SK-N-SH (cell line): ENCODE data around the gene GPRC6A. TPM values are rescaled to one million over a fixed set of nuclear protein-coding genes. Genes with fewer than 3 reads are reported as not detected.

Experiments
- CTCF ChIA-PET: fragments of 300-600, 350-600 bp; formaldehyde crosslinking; extraction: SDS; loops from one replicate; lab custom pipeline; 2021; lab: Yijun Ruan, JAX
- POLR2A ChIA-PET: fragments of 350-600 bp; sonication (Branson Sonifier 250); formaldehyde crosslinking; extraction: SDS; loops from one replicate; lab custom pipeline; 2020; ENCODE audit warnings: antibody characterized with exemption, inconsistent platforms; lab: Yijun Ruan, JAX
- DNase-seq: peaks from one replicate; pipeline ENCODE4 v3.0.0; 2012
- H2AFZ ChIP-seq: fragments of 200-600 bp; sonication (generic); 2 replicates; pipeline ENCODE4 v1.8.1; 2016; ENCODE audit warnings: antibody characterized with exemption, mild to moderate bottlenecking, low read depth
- H3F3A ChIP-seq: fragments of 200-600 bp; sonication (generic); replicated peaks from 2 replicates; pipeline ENCODE3; 2016; ENCODE audit warnings: antibody characterized with exemption, mild to moderate bottlenecking; ENCODE audit not compliant: insufficient read depth
- H3K27ac ChIP-seq, 2 experiments: fragments of 200-500 bp in 1 of 2; fragments of 200-600 bp in 1 of 2; sonication (Bioruptor generic) in 1 of 2; sonication (generic), shearing (Covaris generic) in 1 of 2; 2 replicates each; pipeline versions ENCODE4 v1.5.1 to v1.6.1; 2014 to 2016; ENCODE audit warnings: low read depth in 2 of 2, inconsistent platforms in 1 of 2, low read length in 1 of 2, mild to moderate bottlenecking in 1 of 2, mixed read lengths in 1 of 2
- H3K27me3 ChIP-seq: fragments of 200-600 bp; sonication (generic), shearing (Covaris generic); 2 replicates; pipeline ENCODE4 v1.6.1; 2016; ENCODE audit warnings: mixed run types; ENCODE audit not compliant: insufficient read depth
- H3K36me3 ChIP-seq, 2 experiments: fragments of 200-500 bp in 1 of 2; fragments of 200-600 bp in 1 of 2; sonication (Bioruptor generic) in 1 of 2; sonication (generic) in 1 of 2; replicated peaks in 1 of 2; 2 replicates each; pipeline versions ENCODE3 to v1.5.1; 2014 to 2016; ENCODE audit warnings: low read length in 1 of 2, mild to moderate bottlenecking in 1 of 2; ENCODE audit not compliant: insufficient read depth in 2 of 2, control insufficient read depth in 1 of 2
- H3K4me1 ChIP-seq, 2 experiments: fragments of 200-500 bp in 1 of 2; fragments of 200-600 bp in 1 of 2; sonication (Bioruptor generic) in 1 of 2; sonication (generic), shearing (Covaris generic) in 1 of 2; 2 replicates each; pipeline versions ENCODE4 v1.5.1 to v1.6.1; 2014 to 2016; ENCODE audit warnings: low read depth in 1 of 2, low read length in 1 of 2, mixed run types in 1 of 2; ENCODE audit not compliant: insufficient read depth in 2 of 2, control insufficient read depth in 1 of 2
- H3K4me2 ChIP-seq: fragments of 200-600 bp; sonication (generic), shearing (Covaris generic); 2 replicates; pipeline ENCODE4 v1.6.1; 2017; ENCODE audit warnings: mixed run types
- H3K4me3 ChIP-seq, 2 experiments: fragments of 200-500 bp in 1 of 2; fragments of 200-600 bp in 1 of 2; sonication (Bioruptor generic) in 1 of 2; sonication (generic), shearing (Covaris generic) in 1 of 2; 2 replicates each; pipeline versions ENCODE4 v1.5.1 to v1.8.1; 2014 to 2016; ENCODE audit warnings: low read depth in 2 of 2, inconsistent platforms in 1 of 2, low read length in 1 of 2, mild to moderate bottlenecking in 1 of 2, mixed read lengths in 1 of 2, moderate library complexity in 1 of 2
- H3K79me2 ChIP-seq: fragments of 200-600 bp; sonication (generic); 2 replicates; pipeline ENCODE4 v1.8.1; 2017; ENCODE audit warnings: mild to moderate bottlenecking; ENCODE audit not compliant: insufficient read depth
- H3K9ac ChIP-seq: fragments of 200-600 bp; sonication (generic); 2 replicates; pipeline ENCODE4 v1.6.1; 2017; ENCODE audit warnings: mixed run types
- H3K9me2 ChIP-seq: fragments of 200-600 bp; sonication (generic); 2 replicates; pipeline ENCODE4 v1.6.1; 2017; ENCODE audit warnings: mixed run types
- H3K9me3 ChIP-seq: fragments of 200-600 bp; sonication (generic); 2 replicates; pipeline ENCODE4 v1.6.1; 2017; ENCODE audit warnings: mixed run types, mild to moderate bottlenecking, moderate library complexity
- H4K20me1 ChIP-seq: fragments of 200-600 bp; sonication (generic); 2 replicates; pipeline ENCODE4 v1.6.1; 2017; ENCODE audit warnings: mild to moderate bottlenecking, mixed run types; ENCODE audit not compliant: insufficient read depth
- REST ChIP-seq: IDR thresholded peaks from 2 replicates; pipeline ENCODE4 v1.6.1; 2012; ENCODE audit warnings: mild to moderate bottlenecking, low read depth, low read length, moderate library complexity
- RFX5 ChIP-seq: IDR thresholded peaks from 2 replicates; pipeline ENCODE4 v1.6.1; 2012; ENCODE audit warnings: mild to moderate bottlenecking, improper control_type of control experiment, low read length
- WGBS: methylation state at CpG from one replicate; pipeline ENCODE4 v1.1.6; 2017; ENCODE audit warnings: low lambda C conversion rate; 5-methylcytosine and 5-hydroxymethylcytosine counted together
- polyA plus RNA-seq, 3 experiments: library from polyadenylated mRNA; depleted of rRNA; stranded (reverse); fragments of >200 nt; gene quantifications; 2 replicates each; pipeline ENCODE4 v1.2.3, GENCODE V29; 2012
- TF ChIP-seq, protein P1 (sequence below): IDR thresholded peaks from 2 replicates; pipeline ENCODE4 v1.4.0; 2012; ENCODE audit warnings: low read depth, borderline replicate concordance

The GPRC6A gene
- polyA plus RNA-seq, 1 of the 3 experiments (the other 2 are of a cell fraction), result not detected

- POLR2A ChIA-PET, result no interaction called here
- H3K4me3 ChIP-seq, result peak within 1 kb of the TSS in 1 of 2 experiments; percentile 14; a peak in 1 of 4 replicates
- H2AFZ ChIP-seq, result peak within 1 kb of the TSS; percentile 59; the same call in 1 of the 2 replicates
Observed at GRCh38 chr6:116876635-116877611, 48.0 kb upstream of the GPRC6A start, which contains the start of gene RFX6. RFX6 (plus strand) TSS chr6:116877242; CDS start chr6:116877276, 34 bp downstream.

More at GRCh38 chr6:116876635-116877611, 48.0 kb upstream of the GPRC6A start, which contains the start of gene RFX6:
- no peak within 1 kb of the TSS for H3K27ac ChIP-seq
- no peaks in the 10 kb centered on the region for H3K9me3 ChIP-seq
- H3K9me2 ChIP-seq, result no peaks in the 10 kb centered on the region
- peaks cover 22% of the 10 kb centered on the region for H3K27me3 ChIP-seq
- peak; percentile 38 for DNase-seq
- H3K4me1 ChIP-seq, result peaks cover 0 to 7% of the 10 kb centered on the region in 2 experiments; a peak in 1 of 4 replicates
- no peaks in the 10 kb centered on the region for H3K79me2 ChIP-seq
- 1% methylated on average over 30 of the region's 73 CpGs for WGBS
- no peaks in the 10 kb centered on the region for H3K36me3 ChIP-seq
- CTCF ChIA-PET, result no interaction called here
- H3K4me2 ChIP-seq, result peak within 1 kb of the TSS; percentile 47; the same call in 1 of the 2 replicates
- TF ChIP-seq REST (no peak), RFX5 (no peak)
- TF ChIP-seq, protein P1, sequence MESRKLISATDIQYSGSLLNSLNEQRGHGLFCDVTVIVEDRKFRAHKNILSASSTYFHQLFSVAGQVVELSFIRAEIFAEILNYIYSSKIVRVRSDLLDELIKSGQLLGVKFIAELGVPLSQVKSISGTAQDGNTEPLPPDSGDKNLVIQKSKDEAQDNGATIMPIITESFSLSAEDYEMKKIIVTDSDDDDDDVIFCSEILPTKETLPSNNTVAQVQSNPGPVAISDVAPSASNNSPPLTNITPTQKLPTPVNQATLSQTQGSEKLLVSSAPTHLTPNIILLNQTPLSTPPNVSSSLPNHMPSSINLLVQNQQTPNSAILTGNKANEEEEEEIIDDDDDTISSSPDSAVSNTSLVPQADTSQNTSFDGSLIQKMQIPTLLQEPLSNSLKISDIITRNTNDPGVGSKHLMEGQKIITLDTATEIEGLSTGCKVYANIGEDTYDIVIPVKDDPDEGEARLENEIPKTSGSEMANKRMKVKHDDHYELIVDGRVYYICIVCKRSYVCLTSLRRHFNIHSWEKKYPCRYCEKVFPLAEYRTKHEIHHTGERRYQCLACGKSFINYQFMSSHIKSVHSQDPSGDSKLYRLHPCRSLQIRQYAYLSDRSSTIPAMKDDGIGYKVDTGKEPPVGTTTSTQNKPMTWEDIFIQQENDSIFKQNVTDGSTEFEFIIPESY, result no peak
- no peak within 1 kb of the TSS for H3K9ac ChIP-seq
- H3F3A ChIP-seq, result no peaks in the 10 kb centered on the region
- no peaks in the 10 kb centered on the region for H4K20me1 ChIP-seq
